ENCODE results near the gene DAP.
"Not testable (repeated sequence)": the region's sequence is repeated elsewhere in the genome, so short reads cannot be mapped to it uniquely, and the experiment has no call there.

The DAP gene

DNA sequence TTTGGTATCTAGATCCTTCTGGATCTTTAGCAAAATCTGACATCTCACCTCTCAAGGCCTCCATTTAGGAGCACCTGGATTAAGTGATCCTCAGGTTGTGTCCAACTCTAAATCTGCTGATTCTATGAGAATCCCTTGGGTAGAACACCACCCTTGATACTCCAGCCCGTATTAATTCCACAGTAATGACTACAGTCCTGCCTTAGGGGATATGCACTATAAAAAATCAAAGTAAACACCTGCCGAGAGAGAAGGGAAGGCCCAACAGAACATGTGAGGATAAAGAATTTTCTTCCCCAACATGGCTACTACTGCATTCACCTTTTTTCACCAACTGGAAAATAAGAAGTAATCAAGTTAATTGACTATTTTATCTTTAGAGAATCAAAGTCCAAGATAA is 27.6 kb downstream of the DAP start:
- no peak for DNase-seq

DNA sequence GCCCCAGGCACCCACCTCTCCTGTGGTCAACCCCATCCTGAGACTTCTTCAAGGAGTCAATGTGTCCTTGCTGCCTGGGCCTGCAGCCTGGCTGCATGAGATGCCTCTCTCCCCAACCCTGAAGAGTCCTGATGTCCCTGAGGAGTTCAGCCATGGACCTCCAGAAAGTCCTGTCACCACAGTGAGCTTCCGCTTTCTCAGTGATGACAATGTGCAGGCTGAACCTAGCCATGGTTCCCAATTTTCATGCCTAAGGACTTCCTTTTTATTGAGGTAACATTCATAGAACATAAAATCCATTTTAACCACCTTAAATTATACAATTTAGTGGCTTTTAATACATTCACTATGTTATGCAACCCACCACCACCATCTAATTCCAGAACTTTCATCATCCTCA is 29.1 kb downstream of the DAP start:
- no peak for DNase-seq

DNA sequence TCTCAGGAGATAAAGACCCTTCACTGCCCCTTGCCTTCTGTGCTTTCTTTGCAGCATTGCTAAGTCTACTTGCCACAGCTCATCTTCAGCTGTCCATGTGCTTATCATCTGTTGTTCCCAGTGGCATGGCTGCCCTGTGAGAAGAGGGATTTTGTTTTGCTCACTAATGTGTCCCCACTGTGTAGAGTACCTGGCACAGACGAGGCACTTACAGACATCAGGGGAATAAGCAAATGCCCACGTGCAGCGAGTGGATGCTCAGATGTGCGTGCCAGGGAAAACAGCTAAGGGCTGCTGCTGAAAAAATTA is 31.0 kb downstream of the DAP start:
- DNase-seq = no peak

DNA sequence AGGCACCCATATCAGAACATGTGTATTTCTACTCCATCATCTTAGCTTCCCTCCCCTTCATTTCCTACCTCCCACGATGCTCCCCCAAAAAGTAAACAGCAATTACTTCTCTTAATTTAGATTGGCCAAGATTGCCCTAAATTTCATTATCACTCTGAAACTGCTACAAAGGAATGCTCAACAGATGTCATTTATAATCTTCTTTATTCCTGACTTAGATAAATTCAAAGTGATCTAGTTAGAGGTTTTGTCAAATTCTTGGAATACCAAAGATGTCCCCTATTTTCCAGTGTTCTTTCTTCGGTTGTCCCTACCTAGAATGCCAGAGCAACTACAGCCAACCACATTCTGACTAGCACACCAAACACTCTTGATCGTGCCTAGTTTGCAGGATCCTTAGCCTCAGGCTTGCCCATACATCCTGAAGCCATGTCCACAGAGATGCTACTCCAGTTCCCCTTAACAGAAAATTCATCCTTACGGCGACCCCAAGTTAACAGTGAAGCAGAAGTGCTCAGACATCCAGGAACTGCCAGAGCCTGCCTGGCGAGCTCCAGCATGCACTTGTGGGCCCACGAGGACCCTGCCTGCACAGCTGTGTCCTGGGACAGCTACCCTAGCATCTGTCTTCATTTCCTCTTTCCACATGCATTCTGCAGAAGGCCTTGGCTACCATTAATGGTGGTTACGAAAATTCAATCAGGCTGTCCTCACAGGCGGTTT is 31.6 kb downstream of the DAP start:
- DNase-seq = no peak

DNA sequence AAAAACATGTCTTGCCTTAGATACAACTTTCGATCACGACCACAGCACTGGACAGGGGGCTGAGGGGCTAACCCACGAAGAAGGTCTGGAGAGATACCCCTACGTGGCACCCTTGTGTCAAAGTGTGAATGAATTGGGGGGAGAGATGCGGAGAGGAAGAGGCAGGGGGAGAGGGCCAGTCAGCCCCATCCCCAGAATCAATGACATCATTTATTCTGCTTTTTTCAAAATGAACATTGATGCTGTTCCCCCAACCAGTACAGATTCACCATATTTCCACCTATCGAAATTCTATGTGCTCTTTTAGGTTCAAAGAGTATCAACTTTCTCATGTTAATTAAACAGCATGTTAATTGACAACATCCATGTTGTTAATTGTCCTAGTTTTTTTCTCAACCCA is 32.4 kb downstream of the DAP start:
- no peak for DNase-seq

DNA sequence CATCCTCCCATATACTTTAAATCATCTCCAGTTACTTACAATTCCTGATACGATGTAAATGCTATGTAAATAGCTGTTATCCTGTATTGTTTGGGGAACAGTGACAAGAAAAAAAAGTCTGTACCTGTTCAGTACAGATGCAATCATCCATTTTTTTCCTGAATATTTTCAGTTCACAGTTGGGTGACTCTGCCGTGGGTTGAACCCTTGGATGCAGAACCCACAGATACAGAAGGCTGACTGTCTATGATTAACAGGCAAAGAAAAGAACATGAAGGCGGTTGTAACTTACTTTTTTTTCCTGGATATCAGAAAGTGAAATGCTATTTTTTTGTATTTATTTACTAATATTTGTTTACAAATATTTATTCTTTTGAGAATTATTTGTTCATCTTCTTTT is 33.2 kb downstream of the DAP start:
- DNase-seq = no peak

DNA sequence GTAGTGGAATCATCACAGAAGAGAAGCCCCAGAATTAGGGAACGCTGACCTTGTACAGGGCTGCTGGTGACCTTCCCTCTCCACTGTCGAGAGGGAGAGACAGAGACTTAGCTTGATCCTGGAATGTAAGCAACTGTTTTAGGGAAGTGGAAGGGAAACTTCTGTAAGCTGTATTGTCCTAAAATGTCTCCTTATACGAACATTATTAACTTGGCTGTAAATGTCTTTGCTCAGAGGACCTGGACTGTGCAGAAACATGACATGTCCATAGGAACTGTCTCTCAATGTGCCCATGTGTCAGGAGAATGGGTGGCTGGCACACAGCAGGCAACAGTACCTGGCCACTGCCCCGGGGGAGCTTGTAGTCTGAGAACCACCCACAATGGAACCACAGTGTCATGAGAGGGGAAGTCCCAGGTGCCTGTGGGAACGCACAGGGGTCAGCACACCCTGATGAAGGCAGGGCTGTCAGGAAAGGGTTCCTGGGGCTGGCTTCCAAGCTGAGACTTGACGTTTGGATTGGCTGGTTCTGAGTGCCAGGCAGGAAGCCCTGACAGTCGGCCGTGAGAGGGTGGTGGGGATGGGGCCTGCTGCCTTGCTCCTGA is 34.0 kb downstream of the DAP start:
- no peak for DNase-seq

DNA sequence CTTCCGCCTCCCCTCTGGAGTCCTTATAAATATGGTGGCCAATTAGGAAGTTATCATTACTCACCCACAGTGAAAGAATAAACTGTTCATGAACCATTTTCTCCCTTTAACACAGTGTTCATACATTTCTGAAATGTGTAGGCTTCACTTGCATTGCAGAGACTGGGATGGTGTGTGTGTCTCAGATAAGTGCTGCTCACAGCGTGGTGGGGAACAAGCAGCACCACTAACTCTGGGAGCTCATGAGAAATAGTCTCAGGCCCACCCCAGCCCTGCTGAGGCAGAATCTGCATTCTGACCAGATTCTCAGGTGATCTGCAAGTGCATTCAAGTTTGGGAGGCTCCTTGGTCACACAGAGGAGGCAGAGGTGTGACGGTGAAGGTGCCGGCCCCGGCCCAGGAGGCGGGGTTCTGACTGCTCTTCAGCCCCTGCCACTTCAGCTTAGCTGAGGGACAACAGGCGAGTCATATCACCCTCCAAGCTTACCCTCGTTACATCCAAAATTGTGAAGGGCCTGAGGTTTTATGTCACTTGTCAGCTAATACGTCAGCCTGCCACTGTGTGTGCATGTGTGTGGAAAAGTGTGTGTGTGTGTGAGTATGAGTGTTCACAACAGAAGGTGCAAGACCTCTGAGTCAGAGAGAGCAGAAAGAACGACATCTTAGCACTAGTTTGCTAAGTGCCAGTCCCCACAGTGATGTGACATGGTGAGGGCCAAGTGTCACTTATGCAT is 34.7 kb downstream of the DAP start:
- no peak for DNase-seq

DNA sequence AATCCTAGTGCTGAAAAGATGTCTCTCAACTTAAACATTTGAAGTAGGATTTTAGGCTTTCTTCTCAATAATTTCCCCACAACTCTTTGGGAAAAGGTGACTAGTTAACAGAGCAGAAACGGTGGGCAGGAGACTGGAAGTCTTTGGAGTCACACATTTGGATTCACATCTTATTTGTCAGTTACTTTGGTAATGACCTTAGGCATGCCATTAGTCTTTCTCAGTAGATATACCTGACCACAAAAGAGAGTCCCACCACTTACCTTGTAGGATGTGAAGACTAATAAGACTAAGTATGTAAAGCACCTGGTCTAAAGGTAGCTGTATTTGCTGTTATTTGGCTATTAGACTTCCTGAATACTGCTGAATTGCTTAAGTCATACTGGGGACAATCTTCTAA is 35.4 kb downstream of the DAP start:
- no peak for DNase-seq

DNA sequence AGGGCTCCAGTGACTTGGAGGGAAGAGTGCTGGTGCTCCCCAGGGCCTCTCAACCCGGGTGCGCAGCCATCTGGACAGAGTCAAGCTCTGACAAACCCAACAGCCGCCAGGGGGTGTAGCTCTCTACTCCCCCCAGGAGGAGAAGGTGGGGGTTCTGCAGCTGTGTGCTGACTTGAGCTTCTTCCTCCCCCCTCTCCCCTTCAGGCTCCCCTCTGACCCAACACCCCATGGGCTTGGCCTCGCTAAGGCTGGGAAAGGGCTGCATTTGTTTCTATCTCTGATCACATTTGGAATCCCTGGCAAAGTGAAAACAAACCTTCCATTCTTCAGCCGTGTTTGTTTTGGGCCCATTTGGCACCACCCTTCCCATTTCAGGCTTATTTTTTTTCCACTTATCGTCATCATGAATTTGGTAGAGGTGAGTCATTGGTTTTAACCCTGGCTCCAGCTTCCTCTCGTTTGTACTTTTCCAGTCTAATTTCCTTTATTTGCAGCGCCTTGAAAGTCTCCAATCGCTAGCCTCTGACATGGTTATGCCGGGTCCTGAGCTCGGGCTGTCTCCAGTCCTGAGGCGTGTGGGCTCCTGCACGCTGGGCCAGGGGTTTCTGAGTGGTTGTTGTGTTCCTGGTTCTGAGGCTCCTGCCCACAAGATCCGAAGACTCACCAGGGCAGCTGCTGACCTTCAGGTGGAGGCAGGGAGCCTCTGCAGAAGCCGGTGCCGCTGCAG is 36.1 kb downstream of the DAP start:
- no peak for DNase-seq

DNA sequence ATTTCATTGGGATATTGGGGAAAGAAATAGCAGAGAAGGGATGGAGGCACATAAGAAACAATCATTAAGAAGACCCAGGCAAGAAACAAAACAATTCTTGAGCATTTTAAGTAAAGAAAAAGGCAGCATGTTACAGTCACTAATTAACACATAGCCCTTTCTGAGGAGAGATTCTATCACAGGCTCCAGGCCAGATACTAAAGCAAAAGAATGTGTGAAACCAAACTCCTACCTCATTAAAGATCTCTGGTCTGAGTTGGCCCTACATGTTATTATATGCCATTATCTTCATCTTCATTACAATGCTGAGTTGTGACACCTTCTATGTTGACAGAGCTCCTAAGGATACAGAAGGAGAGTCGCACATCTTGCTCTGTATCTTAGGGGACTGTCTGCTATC is 37.5 kb downstream of the DAP start:
- no peak for DNase-seq

DNA sequence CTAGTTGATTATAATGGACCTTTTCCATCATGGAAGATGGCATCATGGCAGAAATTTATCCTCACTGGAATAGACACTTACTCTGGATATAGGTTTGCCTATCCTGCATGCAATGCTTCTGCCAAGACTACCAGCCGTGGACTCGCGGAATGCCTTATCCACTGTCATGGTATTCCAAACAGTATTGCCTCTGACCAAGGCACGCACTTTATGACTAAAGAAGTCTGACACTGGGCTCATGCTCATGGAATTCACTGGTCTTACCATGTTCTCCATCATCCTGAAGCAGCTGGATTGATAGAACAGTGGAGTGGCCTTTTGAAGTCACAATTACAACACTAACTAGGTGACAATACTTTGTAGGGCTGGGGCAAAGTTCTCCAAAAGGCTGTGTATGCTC is 40.3 kb downstream of the DAP start:
- not testable (repeated sequence) for DNase-seq

DNA sequence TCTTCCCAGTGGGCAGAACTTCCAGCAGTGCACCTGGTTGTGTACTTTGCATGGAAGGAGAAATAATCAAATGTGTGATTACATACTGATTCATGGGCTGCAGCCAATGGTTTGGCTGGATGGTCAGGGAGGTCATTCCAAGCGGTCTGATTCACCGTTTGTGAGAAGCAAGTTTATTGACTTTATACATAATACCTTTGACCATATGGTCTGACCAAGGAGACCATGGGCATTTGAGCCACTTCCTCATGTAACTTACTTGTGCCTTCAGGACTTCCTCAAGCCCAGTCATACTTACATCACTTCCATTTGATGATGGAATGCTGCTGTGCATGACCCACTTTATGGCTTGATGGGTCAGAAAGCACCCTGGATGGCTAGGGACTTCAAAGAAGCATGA is 41.1 kb downstream of the DAP start:
- DNase-seq = no peak

DNA sequence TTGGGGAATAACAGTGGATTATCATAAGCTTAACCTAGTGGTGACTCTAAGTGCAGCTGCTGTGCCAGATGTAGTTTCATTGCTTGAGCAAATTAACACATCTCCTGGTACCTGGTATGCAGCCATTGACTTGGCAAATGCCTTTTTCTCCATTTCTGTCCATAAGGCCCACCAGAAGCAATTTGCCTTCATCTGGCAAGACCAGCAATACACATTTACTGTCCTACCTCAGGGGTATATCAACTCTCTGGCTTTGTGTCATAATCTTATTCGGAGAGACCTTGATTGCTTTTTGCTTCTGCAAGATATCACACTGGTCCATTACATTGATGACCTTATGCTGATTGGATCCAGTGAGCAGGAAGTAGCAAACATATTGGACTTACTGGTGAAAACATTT is 42.4 kb downstream of the DAP start:
- DNase-seq = not testable (repeated sequence)

DNA sequence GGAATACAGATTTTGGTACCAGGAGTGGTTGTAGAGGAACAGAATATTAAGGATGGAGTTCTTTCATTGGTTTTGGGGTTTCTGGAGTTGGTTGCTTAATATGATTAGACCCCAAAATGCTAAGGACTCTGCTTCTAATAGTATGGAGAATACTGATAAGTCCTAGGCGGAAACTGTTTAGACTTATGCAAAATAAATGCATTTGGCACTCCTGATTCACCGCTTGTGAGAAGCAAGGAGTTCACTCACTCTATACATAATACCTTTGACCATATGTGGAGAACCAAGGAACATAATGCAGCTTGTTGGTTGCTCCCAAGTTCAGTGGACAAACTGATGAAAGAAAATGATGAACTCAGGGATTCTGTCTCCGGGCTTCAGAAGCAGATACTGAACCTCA is 44.2 kb downstream of the DAP start:
- DNase-seq = not testable (repeated sequence)

DNA sequence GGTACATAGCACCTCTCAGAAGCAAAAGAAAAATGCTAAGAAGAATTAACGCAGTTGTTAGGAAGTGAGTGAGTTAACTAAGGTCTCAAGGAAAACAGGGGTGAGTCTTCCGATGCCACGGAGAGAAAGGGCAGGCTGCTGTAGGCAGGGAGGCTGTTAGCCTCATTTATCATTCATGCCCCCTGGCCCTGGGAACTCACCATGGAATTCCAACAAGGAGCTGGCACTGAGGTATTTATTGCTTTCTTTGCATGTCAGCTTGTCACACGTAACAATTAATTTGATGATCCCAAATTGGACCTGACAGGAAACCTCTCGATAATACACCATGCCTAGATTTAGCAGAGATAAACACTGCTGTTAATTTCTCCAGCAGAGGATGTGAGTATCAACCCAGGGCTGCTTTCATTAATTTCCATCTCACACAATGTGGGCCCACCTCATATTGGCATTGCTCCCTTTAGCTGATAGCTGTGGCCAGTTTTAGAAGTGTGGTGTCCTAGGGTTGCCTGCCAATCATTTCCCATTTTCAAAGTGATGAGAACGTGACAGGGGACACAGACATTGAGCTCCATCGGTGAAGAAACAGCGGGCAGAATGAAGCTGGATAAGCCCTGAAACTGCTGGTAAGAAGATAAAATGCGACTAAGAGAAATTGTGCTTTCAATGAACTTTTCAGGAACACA is 45.3 kb downstream of the DAP start:
- no peak for DNase-seq

DNA sequence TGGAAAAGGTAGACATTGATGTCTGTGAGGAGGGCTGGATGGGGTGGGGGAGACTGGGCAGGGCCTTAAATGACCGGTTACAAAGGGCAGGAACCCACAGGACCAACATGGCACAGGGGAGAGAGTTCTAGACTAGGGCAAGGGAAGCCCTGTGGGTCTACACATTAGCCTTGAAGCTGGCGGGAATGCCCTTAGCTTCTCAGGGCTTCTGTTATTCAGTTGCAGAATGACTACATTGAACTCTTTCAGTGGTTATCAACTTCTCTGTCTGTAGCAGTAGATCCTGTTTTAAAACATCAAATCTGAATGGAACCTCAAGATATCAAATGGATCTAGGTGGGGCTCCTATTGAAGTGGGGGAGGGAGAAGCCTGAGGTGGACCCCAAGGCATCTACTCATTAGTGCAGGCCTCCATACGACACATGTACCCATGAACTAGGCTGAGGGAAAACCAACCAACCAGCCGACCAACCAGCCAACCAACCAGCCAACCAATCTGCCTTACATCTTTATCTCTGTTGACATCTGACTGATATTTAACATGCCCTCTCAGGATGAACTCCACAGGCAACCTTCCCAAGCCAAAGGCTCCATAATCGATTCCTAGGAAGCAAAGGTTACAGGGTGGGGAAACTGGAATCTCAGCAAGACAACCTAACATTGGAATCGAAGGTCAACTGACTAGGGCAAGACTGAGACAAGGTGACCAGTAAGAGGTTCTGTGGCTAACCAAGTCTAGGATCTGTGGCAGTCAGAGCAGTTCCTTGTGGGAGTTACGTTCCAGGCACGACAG is 48.3 kb downstream of the DAP start:
- no peak for DNase-seq

DNA sequence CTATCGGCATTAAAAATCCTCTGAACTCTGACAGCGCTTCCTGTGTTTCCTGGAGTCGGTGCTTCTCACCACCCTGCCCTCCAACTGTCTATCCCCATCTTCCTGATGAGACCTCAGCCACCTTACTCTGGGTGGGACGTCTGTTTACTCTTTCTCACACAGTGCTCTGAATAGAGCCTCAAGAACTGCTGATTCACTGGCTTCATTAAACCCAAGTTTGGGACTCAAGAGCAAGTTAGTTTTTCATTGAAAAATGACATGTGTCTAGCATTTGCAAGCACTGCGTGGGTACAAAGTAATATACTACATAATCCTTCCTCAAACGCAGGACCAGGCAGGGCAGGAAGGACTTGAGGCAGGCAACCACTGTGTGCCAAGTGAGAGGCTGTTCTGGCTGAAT is 49.5 kb downstream of the DAP start:
- DNase-seq = no peak

DNA sequence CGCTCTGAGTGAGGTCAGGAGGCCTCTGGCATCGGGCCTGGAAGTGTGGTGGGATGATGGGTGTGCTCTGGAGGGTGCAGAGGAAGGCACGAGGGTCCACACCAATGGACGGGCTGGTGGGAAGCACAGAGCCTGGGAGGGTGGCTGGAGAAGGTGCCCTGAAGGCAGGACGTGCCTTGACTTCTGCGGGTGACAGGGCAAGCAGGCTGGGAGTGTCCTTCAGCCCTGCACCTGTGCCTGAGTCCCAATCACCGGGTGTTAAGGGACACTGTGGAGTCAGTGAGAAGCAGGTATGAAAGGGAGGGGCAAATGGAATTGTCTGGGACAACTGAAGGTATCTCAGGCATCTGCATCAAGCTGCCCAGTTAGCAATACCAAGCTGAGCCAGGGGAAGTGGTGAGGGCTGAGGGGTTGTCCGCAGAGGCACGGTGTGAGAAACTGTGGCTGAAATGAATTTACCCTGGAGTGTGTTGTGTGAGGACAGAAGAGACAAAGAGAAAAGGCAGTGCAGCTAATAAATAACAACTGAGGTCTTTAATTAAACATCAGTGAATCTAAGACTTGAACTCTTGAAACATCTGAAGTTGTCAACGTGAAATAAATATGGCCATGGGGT is 50.4 kb downstream of the DAP start:
- no peak for DNase-seq

DNA sequence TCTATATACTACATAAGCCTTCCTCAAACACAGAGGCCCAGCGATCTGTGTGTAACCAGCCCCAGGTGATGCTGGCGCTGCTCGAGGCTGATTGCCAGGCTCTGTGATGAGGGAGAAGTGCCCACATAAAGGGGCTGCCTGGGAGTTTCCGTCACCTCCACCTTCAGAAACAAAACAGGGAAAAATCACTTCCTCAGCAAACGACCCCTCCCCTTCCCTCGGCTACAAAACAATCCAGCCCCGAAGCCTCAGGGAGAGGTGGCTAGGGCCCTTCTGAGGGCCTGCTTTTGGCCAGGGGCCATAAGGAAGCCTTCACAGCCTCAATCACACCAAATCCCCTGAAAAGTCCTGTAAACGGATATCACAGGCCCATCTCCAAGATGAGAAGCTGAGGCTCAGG is 51.1 kb downstream of the DAP start:
- no peak for DNase-seq

DNA sequence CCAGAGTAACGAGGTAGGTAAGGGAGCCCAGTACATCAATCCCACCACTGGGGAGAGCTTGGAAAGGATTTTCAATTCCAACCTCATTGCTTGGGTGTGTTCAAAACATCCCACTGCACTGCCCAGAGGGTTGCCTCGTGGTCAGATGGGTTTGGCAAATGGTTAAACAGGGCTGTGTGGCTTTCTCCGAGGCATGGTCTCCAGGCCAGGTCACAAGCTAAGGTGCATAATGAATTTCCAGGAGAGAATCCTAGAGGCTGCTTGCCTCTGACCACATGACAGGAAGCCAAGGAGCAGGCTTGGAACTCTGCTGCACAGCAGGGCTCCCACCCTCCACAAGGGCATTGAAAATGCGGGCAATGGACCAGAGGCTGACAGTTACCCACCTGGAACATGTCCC is 51.6 kb downstream of the DAP start:
- no peak for DNase-seq
